HL-60/S4 treated with retinoic acid at 250 ng/mL for 4 days and 3 days (cell line): Measurements from ENCODE around the gene CMSS1.

ENCODE experiments used
- in situ Hi-C: fragments of 300-500 bp; cut with MboI; formaldehyde crosslinking; loops from 2 replicates; pipeline ENCODE4 v1.7.0; 2022; ENCODE audit warnings: low sequenced_read_pairs

CMSS1 gene

DNA sequence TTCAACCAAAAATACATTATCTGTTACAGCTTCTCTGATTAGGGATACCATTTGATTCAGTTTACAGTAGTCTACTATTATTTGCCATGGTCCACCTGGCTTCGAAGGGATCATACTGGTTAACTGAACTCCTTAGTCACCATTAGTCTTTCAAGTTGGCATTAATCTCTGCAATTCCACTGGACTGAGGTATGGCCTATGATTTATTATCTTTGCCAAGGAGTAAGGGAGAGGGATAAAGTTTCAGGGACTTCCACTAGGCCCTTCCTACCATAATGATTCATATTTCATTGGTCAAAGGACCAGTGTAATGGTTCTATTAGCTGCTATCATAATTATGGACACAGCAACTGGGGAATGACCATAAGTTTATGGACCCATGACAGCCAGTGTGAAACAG is 7.3 kb upstream of the CMSS1 start:
- in situ Hi-C loops, result no loop called here

DNA sequence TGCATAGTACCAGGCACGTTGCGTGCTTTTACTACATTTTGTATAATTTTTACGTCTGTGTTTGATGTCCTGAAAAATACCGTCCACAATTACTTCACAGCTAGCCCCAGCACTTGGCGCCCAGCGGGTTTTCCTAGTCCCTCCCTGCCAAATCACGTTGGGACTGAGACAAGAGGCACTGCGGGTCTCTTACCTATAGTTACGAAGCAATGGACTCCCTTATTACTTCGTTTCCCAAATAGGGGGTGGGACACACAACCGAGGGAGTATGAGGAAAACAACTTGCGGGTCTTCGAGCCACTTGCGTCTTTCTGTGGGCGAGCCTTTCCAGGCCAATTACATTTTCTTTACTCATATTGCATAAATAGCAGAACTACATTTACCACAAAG is 620 bp upstream of the CMSS1 start:
- in situ Hi-C loops, result no loop called here

DNA sequence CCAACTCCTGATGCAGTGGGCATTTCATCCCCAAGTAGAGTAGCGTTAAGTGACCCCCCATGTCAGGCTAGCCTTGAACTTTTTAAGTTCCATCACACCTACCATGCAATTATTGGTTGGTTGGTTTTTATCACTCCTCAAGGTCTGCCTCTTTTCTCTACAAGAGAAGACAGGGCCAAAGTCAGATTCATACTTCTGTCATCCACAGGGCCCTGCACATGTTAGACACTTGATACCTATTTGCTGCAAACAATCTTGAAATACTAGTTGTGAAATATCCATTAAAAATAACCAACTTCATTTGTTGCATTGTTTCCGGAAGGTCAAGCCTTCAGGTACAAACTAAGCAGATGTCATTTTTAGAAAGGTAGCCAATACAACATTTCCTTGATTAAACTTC is 1.2 kb downstream of the CMSS1 start:
- in situ Hi-C loops, result no loop called here

DNA sequence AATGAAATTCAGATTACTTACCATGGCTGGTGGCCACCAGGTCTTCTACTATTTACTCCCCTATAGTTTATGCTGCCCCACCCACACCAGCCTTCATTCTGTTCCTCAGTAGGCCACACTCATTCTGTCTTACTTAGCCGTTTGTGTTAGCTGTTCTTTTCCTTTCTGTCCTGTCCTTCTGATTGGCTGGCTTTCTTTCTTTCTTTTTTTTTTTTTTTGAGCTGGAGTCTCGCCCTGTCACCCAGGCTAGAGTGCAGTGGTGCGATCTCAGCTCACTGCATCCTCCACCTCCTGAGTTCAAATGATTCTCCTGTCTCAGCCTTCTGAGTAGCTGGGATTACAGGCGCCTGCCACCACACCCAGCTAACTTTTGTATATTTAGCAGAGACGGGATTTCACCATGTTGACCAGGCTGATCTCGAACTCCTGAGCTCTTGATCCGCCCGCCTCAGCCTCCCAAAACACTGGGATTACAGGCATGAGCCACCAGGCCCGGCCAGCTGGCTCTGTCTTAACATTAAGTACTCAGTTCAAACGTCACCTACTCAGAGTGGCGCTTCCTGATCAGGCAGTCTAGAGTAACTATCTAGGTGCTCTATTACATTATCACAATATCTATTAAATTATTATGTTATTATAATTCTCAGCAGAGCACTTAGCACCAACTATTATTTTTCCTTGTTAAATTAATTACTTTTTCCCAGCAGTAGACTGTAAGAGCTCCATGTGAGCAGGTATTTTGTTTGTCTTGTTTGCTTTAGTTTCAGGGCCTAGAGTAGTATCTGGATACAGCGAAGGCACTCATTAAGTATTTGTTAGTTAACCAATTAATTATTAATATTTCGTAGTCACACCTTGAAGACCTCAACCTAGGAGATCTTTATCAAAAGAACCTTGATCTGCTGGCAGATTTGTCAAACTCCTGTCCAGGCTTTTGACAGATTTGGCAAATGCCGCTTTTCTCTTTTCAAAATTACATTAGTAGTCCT is 6.4 kb downstream of the CMSS1 start:
- in situ Hi-C loops, result no loop called here

DNA sequence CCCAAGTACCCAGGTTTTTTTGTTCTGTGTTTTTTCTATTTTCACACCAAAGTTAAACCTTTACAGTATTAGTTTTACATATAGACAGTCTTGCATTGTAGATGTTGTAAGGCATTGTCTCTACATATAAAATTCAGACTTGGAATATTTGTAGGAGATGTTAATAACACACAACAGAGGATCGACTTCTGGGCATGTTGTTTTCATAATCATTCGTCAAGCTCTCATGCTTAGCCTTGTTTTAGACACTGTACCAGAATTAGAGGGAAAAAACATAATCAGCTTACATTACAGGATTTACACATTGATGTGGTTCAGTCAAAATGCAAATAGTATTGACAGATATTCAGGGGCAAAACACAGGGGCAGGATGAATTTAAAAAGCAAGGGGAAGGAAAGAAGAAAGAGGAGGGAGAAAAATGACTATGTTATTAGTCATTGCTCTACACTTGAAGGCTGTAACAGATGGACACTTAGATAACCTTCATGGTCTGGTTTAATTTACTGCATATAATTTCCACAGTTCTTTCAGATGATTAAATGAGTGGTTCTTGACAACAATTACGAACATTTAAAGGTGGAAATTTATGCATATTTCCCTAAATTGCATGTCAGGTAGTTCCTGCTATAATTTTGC is 7.5 kb downstream of the CMSS1 start:
- in situ Hi-C loops, result loop anchor here (25.0 kb wide), 1 partner anchor 762 kb away; no protein-coding TSS in a partner anchor

DNA sequence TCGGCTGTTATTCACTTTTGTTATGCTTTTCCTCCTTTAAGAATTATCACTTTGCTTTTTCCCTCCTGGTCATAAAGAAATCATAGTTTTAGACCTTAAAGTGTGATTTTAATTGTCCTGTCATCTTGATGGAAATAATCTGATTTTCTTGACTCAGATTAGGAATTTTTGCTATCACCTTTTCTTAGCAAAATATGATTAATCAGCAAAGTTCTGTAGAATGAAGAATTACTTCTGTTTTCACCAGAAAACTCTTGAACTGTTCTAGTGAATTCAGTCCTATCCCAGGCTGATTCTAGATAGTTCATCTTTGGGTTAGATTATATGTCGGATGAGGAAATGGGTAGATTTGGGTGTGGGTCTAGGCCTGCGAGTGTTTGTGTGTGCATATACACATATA is 12.2 kb downstream of the CMSS1 start:
- in situ Hi-C loops, result loop anchor here (25.0 kb wide), 1 partner anchor 757 kb away; no protein-coding TSS in a partner anchor

DNA sequence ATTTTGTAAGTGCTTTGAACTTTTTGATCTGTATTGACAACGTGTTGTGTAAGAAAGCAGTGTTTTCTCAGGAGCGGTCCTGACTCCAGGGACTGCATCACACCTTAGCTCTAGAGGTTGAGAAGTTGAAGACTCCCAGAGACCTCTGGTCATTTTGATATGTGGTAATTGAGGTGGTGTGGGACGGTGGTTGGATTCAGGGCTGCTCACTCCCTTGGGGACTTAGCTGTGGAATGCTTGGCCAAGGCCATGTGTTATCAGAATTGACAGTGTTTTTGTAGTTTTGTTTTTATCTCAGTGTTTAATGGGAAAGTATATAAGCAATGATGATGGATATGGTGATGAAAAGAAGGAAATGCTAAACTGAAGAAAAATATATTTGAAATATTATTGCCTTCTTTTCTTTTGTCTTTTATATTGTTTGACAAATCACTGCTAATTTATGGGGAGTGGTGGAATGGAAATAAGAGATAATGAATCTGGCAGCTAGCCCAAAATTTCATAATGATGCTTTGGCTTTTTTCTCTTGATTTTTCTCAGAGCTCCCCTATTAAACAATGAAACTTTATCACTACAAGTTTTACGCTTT is 16.0 kb downstream of the CMSS1 start:
- in situ Hi-C loops, result loop anchor here (25.0 kb wide), 1 partner anchor 754 kb away; no protein-coding TSS in a partner anchor

DNA sequence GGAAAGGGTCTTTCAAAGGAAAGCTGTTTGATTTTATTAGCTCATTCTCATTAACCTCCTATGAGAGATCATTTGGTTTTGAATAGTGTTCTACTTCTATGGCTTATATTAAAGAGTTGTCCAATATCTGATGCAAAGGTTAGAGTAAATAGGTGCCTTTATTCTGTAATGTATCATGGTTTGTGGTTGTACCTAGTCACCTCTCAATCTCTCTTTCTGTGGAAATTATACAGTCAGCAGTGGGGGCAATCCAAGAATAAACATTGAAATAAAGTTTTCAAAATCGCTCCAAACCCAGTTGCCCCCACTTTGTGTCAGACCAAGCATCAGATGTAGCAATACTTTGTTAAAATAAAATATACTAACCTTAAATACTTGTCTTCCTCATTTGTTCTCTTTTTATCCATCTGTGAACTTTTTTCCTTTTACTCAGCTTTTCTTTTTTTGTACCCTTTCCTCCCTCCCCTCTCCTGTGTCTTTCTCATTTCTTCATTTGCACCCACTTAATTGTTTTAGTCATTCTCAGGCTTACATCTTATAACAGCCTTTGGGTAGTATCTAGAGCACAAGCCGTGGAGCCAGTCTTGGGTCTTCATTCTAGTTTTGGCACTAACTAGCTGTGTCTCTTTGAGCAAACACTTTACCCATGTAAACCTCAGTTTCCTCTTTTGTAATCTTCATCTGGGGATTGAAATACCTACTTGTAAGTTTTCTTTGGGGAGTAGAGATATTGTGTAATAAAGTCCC is 16.7 kb downstream of the CMSS1 start:
- in situ Hi-C loops, result loop anchor here (25.0 kb wide), 1 partner anchor 753 kb away; no protein-coding TSS in a partner anchor

DNA sequence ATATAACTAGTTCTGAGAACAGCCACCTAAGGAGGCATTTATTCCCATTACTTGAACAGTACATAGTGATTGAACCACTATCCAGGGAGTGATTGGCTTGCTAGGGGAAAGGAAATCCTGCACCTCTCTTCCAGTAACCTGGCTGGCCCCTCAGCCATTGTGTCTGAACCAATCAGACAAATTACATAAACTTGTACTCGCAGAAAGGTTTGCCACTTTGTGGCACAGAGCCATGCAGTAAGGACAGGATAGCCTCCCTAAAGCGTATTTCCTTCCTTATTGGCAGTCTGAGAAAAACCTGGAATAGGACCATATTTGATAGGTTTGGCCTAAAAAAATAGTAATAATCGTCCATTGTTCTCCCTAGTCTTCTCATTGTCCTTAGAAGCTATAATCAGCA is 19.0 kb downstream of the CMSS1 start:
- in situ Hi-C loops, result loop anchor here (25.0 kb wide), 1 partner anchor 751 kb away; no protein-coding TSS in a partner anchor

DNA sequence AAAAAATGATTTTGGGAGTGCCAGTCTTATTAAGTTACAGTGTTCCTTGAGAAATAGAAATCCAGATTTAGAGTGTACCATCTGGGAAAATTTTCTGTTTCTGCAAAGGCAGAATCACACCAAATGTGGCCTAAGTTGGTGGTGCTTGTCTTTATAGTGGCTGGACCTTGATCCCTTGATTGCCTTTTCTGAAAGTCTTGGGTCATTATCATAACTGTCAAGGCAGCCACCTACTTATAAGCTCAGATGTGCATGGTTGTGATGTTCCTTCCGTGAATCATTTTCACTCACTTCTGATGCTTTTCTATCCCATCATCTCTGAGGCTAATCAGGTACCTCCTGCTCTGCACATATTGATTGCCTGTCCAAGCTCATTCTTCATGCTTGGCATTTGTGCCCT is 20.1 kb downstream of the CMSS1 start:
- in situ Hi-C loops, result loop anchor here (25.0 kb wide), 1 partner anchor 750 kb away; no protein-coding TSS in a partner anchor

DNA sequence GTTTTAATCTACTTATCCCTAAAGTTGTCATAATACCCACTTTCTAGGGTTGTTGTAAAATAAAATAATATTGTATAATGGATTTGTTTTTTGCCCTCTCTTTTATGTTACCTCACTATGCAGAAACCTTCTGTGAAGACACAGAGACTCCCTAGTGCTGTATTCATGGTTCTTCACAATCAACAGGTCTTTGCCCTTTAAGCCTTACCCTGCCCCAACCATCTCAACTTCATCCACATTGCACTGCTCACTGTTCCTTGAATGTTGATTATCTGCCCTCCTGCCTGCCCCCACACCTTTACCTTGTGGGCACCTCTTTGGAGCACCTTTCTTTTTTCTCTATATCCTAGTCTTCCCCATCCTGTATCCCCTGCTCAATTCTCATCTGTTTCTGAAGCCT is 21.1 kb downstream of the CMSS1 start:
- in situ Hi-C loops, result loop anchor here (25.0 kb wide), 1 partner anchor 749 kb away; no protein-coding TSS in a partner anchor

DNA sequence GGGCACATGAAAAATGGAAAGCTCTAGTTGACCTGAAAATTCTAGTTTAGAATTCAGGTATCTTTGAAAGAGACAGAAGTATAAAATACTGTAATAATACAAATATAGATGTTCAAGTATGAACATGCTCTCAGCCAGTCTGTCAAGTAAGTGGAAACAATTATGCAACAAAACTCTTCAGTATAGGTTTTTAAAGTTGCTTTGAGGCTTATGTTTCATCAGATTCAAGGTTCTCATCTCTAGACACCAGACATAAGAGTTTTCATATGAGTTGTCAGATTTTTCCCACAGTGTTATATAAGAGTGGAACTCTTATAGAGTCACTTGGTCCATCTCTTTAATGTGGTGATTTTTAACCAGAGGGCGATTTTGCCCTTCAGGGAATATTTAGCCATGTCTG is 22.0 kb downstream of the CMSS1 start:
- in situ Hi-C loops, result loop anchor here (5.0 to 25.0 kb wide), 2 partner anchors 413 to 748 kb away; no protein-coding TSS in a partner anchor

DNA sequence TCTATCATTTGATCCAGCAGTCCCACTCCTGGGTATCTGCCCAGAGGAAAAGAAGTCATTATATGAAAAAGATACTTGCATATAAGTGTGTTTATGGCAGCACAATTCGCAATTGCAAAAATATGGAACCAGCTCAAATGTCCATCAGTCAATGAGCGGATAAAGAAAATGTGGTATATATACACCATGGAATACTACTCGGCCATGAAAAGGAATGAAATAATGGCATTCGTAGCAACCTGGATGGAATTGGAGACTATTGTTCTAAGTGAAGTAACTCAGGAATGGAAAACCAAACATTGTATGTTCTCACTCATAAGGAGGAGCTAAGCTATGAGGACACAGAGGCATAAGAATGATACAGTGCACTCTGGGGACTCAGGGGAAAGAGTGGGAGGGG is 24.3 kb downstream of the CMSS1 start:
- in situ Hi-C loops, result loop anchor here (5.0 to 25.0 kb wide), 2 partner anchors 410 to 745 kb away; no protein-coding TSS in a partner anchor

DNA sequence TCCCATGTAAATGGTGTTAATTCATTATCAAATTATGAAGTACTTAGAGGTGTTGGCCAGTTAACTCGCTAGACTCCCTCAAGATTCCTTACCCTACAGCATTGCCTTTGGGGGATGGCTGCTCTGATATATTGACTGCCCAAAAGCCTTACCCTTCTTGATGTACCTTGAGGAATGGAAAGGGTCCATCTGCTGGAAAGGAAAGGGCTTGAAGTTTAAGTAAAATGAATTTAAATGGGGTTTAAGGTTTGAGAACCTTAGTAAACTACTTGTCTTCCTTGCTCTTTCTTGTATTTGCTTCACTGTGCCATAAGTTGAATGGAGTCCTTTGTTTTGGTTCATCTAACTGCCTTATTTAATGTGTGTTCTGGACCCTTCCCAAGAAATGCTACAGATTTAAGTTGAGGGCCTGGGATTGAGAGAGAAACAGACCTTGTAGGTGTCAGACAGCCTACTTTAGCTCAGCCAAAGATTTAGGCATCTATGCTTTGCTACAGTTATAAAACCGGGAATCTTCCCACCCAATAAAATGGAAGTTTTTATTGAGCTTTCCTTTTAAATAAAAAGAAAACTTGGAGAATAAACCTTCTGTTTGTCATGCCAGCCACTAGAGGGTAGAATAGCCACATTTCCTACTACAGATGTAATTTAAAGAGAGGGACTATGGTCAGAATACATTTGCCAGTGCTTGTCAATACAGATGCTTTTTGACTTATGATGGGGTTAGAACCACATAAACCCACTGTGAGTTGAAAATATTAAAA is 25.3 kb downstream of the CMSS1 start:
- in situ Hi-C loops, result loop anchor here (5.0 to 25.0 kb wide), 2 partner anchors 409 to 744 kb away; no protein-coding TSS in a partner anchor

DNA sequence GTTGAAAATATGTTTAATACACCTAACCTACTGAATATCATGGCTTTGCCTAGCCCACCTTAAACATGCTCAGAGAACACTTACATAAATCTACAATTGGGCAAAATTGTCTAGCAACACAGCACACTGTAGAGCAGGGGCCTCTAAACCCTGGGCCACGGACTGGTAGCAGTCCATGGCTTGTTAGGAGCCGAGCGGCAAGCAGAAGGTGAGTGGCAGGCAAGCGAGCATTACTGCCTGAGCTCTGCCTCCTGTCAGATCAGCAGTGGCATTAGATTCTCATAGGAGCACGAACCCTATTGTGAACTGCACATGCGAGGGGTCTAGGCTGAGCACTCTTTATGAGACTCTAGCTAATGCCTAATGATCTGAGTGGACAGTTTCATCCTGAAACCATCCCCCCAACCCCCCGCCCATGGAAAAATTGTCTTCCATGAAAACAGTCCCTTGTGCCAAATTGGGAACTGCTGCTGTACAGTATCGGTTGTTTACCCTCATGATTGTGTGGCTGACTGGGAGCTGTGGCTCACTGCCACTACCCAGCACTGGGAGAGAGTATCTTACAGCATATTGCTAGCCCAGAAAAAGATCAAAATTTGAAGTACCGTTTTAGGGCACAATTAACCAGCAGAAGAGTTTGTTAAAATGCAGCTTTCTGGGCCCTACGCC is 26.1 kb downstream of the CMSS1 start:
- in situ Hi-C loops, result loop anchor here (5.0 to 25.0 kb wide), 2 partner anchors 409 to 744 kb away; no protein-coding TSS in a partner anchor

DNA sequence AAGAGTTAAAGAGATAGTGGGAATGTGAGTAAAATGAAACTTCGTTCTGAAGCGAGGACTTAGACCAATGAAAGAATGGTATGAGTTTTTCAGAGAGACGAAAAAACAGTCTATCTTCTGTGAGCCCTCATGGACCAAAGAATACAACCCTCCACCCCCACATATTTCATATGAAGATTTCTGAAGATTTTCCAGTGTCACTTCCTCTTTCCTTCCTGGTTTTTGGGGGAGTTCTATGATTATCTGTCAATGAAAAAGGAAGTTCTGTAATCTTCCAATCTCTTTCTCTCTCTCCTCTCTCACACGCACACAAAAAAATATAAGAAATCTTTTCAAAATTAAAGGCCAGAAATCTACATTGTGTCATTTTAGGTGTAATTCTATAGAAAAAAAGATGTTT is 27.7 kb downstream of the CMSS1 start:
- in situ Hi-C loops, result loop anchor here (25.0 kb wide), 1 partner anchor 742 kb away; no protein-coding TSS in a partner anchor

DNA sequence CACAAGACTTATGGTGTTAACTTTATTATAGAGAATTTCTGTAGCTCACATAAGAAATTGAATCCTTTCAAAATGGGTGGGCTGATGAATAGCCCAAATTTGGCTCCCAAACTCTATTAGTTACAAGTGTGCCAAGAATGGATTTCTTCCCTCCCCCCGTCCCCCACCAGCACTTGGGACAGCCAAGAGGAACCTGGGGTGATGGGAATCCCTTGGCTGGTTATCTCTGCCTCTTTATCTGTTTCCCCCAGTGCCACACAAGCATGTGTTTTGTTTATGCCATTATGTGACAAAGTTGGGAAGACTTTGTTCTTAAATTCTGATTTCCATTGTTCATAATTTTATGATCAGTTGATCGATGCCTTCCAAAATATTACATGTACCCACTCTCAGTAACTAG is 28.3 kb downstream of the CMSS1 start:
- in situ Hi-C loops, result loop anchor here (25.0 kb wide), 1 partner anchor 741 kb away; no protein-coding TSS in a partner anchor

DNA sequence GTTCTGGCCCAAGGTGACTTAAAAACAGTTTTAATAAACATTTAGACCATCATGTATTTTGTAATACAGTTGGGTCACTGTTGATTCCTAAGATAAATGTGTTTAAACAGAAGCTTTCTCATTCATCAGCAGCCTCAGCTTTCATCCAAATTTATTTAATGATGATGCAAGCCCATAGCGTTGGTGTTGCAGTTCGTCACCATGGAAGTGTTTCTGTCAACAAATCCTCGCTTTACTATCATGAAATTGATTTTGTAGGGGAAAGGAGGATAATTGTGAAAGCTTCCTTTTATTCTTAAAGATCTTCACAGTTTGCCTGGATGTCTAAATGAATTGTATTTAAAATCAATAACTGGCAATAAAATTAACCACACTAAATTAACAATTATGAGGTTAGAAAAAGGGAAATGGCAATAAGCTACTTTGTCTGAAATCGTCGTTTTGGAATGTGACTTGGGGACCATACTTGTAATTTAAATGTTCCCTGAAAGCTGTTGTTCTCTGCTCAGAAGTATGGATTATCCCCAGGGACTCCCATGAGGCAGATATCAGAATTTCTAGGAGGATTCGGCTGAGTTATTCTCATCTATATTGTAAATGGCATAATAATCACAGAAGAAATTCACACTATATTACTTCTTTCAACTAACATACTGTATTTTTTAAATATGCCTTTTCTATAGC is 29.0 kb downstream of the CMSS1 start:
- in situ Hi-C loops, result loop anchor here (25.0 kb wide), 1 partner anchor 741 kb away; no protein-coding TSS in a partner anchor
